ENCODE results near the gene AGAP3. TPM values are rescaled to one million over a fixed set of nuclear protein-coding genes. Genes with fewer than 3 reads are reported as not detected.
"Not testable (repeated sequence)": the region's sequence is repeated elsewhere in the genome, so short reads cannot be mapped to it uniquely, and the experiment has no call there.

Gene AGAP3
- total RNA-seq (ENCODE audit: insufficient read depth, low replicate concordance), result 66.0 TPM

GRCh38 chr7:151085691-151086620 lies at the start of gene AGAP3:
TSS of gene AGAP3 (plus strand) at chr7:151086475. CDS start at chr7:151086742, 267 bp downstream.
- peak; percentile 91 for DNase-seq (ENCODE audit: low spot score)

GRCh38 chr7:151038951-151039849 lies 47.1 kb upstream of the AGAP3 start:
- DNase-seq (ENCODE audit: low spot score), result peak; percentile 88

- no peak for DNase-seq (ENCODE audit: low spot score)
Observed at GRCh38 chr7:151039850-151040548, 46.3 kb upstream of the AGAP3 start.

GRCh38 chr7:151040616-151041375 lies 45.5 kb upstream of the AGAP3 start:
- no peak for DNase-seq (ENCODE audit: low spot score)

- DNase-seq (ENCODE audit: low spot score), result not testable (repeated sequence)
Observed at GRCh38 chr7:151043449-151043848, 42.8 kb upstream of the AGAP3 start.

- DNase-seq (ENCODE audit: low spot score), result no peak
Observed at GRCh38 chr7:151043959-151044358, 42.3 kb upstream of the AGAP3 start.

- no peak for DNase-seq (ENCODE audit: low spot score)
Observed at GRCh38 chr7:151045262-151045661, 41.0 kb upstream of the AGAP3 start.

- DNase-seq (ENCODE audit: low spot score), result no peak
Observed at GRCh38 chr7:151045967-151046366, 40.3 kb upstream of the AGAP3 start.

GRCh38 chr7:151046603-151047573 lies 39.4 kb upstream of the AGAP3 start:
- peak; percentile 97 for DNase-seq (ENCODE audit: low spot score)

GRCh38 chr7:151047976-151048815 lies 38.1 kb upstream of the AGAP3 start, which contains the start of gene ASIC3:
TSS of gene ASIC3 (plus strand) at chr7:151048531. CDS start at chr7:151048886, 355 bp downstream.
- no peak for DNase-seq (ENCODE audit: low spot score)

- no peak for DNase-seq (ENCODE audit: low spot score)
Observed at GRCh38 chr7:151048911-151049463, 37.3 kb upstream of the AGAP3 start.

GRCh38 chr7:151051108-151051507 lies 35.2 kb upstream of the AGAP3 start:
- DNase-seq (ENCODE audit: low spot score), result peak; percentile 74

GRCh38 chr7:151053096-151053495 lies 33.2 kb upstream of the AGAP3 start:
- no peak for DNase-seq (ENCODE audit: low spot score)

- no peak for DNase-seq (ENCODE audit: low spot score)
Observed at GRCh38 chr7:151053751-151054150, 32.5 kb upstream of the AGAP3 start.

- DNase-seq (ENCODE audit: low spot score), result no peak
Observed at GRCh38 chr7:151056283-151056665, 30.0 kb upstream of the AGAP3 start.

- no peak for DNase-seq (ENCODE audit: low spot score)
Observed at GRCh38 chr7:151056666-151057505, 29.4 kb upstream of the AGAP3 start.

- DNase-seq (ENCODE audit: low spot score), result no peak
Observed at GRCh38 chr7:151057506-151057988, 28.7 kb upstream of the AGAP3 start, which contains the start of gene CDK5. TSS of gene CDK5 (minus strand) at chr7:151057897. CDS start at chr7:151057848, 49 bp downstream.

Data from umbilical cord (tissue), 2 donors.